ENCODE measurements around the gene LRRC26.

The LRRC26 gene

DNA sequence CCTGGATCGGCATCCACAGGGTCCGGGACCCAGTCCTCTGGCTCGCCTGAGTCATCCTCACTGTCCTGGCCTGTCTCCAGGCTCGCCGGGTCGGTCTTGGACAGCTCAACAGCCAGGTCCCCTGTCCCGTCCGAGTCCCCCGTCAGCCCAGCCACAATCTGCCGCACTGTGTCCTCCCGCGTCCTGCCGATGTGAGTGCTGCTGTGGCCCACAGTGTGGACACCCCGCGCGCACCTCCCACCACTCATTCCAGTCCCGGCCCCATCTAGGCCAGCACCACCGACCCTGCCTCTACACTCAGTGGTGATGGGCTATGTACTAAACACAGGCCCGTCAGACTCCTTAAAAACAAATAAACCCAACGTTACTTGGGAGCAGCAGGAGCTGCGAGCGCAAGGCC lies 11.8 kb upstream of the LRRC26 start:
- DNase-seq = no peak

- no peak for DNase-seq
Measured at GRCh38 chr9:137180491-137180890, 10.6 kb upstream of the LRRC26 start.

DNA sequence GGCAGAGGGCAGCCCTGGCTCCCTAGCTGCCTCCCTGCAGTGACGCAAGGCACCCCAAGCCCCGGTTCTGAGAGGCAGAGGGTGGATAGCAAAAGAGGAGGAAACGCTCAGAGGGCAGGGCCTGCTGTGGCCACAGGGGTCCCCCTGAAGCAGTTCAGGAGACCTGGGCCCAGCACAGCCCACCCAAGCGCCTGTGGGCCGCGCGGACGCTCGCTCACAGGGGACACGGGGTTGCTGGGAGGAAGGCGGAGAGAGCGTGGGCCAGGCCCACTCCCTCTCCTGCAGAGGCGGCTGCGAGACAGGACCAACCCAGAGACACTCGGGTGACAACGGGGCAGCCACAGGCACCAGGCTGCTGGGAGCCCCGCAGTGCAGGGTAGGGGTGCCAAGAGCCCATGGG lies 9.9 kb upstream of the LRRC26 start:
- no peak for DNase-seq

DNA sequence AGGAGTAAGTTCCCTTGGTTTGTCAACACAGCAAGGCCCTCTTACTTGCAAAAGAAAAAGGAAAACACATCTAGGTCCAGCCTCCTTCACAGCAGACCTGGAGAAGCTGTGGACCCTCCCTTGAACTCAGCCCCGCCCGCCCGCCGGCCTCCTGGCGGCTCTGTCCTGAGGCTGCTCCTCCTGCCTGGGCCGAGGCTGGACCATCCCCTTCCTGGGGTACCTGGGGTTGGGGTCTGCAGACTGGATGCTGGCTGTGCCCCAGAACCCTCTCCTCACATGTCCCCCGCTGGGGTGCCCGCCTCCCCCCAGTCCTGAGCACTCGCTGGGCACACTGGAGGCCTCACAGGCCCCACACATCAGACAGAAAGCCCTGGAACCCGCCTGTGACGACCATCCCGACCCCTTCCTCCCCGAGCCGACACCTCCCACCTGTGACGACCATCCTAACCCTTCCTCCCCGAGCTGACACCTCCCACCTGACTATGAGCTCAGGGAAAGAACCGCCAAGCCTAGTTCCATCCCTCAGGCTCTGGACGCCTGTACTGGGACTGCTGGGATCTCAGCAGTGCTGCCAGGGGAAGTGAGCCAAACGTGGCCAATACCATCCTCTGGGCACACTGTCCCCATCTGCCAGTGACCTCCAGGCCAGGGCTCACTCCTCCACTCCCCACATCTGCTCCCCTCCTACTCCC lies 9.2 kb upstream of the LRRC26 start:
- no peak for DNase-seq

DNA sequence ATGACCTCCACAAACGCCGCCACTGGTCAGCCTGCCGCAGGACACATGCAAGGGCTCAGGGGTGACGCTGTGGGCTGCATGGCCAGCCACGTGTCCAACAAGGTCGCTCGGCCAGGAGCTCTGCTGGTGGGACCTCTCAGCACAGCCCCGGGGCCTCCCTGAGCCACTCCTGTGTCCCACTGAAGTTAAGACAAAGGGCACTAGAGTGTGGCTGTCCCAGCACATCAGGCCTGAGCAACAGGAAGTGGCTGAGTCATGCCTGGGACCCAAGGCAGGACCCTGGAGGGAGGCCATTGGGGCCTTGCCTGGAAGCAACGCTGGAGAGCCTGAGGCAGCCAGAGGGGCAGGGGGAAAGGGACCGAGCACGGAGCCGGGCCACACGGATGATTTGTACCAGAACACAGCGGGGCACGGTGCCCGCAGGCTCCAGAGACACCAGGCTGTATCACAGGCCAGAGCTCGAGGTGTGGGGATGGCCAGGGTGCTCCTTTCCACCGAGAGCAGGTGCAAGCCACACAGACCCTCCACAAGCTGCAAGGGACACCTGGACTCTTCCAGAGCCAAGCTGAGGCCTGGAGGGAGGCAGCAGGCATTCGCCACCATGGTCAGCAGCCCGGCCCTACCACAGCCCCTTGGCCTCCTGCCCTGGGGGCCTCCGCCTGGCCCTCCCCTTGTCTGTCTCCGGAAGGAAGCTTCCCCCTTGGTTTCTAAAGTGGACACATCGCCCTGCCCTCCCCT lies 8.5 kb upstream of the LRRC26 start:
- DNase-seq = no peak

DNA sequence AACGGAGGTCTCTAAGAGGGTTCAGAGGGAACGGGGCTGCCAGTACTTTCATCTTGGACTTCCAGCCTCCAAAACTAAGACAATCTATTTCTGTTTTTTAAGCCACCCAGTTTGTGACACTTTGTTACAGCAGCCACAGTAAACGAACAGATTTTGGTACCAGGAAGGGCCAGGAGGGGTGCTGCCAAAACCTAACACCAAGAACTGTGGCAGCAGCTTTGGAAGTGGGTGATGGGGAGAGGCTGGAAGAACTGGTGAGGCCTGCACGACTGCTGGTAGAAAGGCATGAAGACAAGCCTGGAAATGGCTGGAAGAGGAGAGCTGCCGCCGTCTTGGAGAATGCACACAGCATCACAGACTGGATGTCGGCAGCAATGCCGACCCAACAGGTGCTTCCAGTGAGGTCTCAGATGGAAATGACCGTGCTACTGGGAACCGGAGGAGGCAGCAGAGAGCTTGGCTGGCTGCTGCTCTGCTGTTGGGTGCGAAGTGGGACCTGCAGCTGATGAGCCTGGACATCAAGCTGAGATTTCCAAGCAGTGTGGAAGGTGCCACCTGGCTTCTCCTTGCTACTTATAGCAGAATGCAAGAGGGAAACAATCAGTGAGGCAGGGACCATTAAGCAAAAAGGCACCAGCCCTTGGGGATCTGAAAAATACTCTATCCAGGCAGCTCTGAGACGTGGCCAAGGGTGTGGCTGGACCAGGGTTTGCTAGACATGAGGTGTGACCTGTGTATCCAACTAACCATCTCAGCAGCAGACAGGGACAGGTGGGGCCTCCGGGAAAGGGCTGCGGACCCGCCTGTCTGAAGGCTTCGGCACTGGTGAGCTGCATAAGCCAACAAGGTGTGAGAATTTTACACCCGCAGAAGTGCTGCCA lies 6.7 kb upstream of the LRRC26 start:
- DNase-seq = no peak

- DNase-seq = no peak
Measured at GRCh38 chr9:137175345-137175961, 5.6 kb upstream of the LRRC26 start.

DNA sequence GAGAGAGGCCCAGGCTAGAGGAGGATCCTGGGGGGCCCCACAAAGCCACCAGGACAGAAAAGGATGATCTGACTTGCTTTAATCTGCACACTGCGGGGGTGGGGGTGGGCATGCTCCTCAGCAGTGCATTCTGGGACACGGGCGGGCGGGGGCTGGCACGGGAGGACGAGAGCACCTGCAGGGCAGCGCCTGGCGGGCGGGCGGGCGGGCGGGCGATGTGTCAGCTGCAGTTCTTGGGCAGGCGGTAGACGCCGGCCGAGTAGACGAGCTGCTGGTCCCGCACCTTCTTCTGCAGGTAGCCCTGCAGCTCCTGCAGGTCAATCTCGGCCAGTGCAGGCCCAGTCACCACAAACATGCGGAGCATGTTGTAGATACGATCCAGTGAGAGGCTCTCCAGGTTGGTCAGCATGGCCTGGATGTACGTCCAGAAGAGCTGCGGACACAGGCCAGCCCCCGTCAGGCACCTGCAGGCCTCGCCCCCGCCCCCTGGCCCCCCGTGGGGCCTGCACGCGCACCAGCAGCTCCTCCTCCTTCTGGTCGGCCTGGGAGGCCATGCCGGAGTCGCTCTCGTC lies 5.0 kb upstream of the LRRC26 start:
- no peak for DNase-seq

GRCh38 chr9:137173796-137174664 lies 4.2 kb upstream of the LRRC26 start:
- DNase-seq = no peak

DNA sequence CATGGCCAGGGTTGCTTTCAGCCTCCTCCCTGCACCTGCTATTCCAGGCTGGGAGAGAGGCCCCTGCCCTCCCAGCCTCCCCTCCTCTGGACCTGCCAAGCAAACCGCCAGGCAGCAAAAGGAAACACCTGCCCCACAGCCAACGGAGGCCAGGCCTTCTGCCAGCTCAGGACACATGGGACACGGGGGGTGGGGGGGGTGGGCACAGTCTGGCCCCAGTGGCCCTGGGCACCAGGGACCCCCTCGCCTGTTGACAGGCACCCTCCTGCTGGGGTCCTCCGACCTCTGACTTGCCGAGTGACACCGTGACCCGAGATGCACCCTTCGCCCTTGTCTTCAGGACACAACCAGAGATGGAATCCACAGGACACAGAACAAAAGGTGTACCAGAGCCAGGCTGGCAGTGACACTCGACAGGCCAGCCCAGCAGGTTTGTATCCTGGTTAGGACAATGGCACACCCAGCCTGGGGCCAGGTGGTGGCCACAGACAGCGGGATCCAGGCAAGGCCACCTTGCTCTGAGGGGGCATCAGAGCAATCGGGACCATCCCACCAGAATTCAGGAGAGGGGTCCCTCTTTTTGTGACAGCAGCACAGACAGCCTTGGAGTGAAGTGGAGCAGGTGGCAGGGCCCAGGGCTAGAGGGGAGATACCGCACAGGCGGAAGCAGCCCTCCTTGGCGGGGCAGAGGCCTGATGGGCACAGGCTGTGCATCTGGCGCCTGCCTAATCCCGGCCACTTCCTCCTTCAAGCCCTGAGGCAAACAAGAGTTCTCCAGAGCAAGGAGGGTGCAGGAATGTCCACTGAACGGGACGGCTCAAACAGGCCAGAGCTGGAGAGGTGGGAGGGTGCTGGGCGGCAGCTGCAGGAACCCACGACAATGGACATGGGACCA lies 3.3 kb upstream of the LRRC26 start:
- DNase-seq = no peak

- DNase-seq = no peak
Measured at GRCh38 chr9:137171149-137171900, 1.5 kb upstream of the LRRC26 start.

DNA sequence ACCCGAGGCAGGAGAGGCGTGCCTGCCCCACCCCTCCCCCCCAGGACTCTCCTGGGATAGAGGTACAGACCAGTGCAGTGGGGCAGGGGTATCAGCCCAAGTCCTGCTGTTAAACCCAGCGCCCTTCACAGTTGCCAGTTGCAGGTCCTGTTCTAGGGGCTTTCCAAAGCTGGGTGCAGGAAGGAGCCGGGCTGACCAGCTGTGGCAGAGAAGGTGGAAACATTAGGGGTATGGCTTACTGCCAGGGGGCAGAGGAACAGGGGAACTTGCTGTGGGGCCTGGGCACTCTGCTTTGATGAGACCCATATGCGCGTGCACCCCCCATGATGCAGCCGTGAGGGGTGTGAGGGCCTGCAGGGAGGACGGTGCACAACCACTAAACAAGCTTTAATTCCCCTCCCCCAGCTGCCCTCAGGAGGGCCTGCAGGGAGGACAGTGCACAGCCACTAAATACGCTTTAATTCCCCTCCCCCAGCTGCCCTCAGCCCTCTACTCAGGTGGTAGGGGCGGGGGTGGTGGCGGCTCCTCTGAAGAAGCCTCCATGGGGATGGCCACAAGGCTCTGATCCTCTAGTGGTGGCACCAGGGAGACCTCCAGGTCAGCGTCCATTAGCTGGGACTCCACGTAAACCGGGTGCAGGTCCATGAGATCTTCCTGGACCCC lies 766 bp upstream of the LRRC26 start:
- no peak for DNase-seq

DNA sequence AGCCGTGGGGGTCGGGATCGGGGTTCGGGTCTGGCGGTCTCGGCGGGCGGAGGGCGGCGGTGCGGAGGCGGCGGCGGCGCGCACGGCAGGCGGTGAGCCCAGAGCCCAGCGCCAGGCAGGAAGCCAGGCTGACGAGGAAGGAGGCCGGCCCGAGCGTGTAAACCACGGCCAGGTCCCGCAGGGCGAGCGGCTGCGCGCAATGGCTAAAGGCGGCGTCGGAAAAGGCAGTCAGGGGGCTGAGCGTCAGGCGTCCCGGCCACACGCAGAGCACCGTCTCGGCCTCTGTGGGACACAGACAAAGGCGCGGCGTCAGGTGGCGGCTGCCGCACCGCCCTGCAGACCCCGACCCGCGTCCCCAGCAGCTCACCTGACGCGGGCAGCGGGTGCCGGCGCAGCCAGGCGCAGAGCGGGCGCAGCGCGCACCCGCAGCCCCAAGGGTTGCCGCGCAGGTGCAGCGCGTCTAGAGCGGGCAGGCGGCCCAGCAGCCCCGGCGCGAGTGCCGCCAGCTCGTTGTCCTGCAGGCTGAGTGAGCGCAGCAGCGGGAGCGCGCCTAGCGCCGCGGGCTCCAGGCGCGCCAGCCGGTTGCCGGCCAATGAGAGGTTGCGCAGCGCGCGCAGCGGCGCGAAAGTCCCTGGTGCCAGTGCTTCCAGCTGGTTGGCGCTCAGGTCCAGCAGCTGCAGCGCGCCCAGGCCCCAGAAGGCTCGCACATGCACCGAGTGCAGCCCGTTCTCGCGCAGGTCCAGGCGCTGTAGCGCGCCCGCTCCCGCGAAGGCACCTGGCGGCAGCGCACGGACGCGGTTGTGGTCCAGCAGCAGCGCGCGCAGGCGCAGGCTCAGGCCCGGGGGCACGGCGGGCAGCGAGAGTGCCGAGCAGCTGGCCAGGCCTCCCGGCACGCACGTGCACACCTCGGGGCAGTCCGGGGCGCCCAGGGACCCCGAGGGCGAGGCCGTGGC lies 671 bp downstream of the LRRC26 start:
- DNase-seq = peak; percentile 72

GRCh38 chr9:137168573-137168903 lies 1.3 kb downstream of the LRRC26 start:
- no peak for DNase-seq

GRCh38 chr9:137167747-137168572 lies 1.9 kb downstream of the LRRC26 start:
- peak; percentile 27 for DNase-seq

GRCh38 chr9:137167277-137167746 lies 2.5 kb downstream of the LRRC26 start:
- no peak for DNase-seq
